HEK293 (cell line): Measurements from ENCODE around the gene DNAAF5.

Experiments
- CTCF ChIA-PET: fragments of 350-600 bp; formaldehyde crosslinking; extraction: SDS; loops from one replicate; lab custom pipeline; 2021; ENCODE audit warnings: antibody characterized with exemption; lab: Yijun Ruan, JAX
- POLR2A ChIA-PET: fragments of 300-600 bp; formaldehyde crosslinking; extraction: SDS; loops from one replicate; lab custom pipeline; 2020; ENCODE audit warnings: antibody characterized with exemption, inconsistent platforms; lab: Yijun Ruan, JAX
- H3K27ac ChIP-seq: fragments of 200-500 bp; sonication (Bioruptor generic); 2 replicates; pipeline ENCODE4 v1.5.1; 2014; ENCODE audit warnings: low read depth, low read length, control low read depth, inconsistent platforms; ENCODE audit errors: extremely low read depth
- H3K36me3 ChIP-seq, 2 experiments: fragments of 200-500 bp in 1 of 2; sonication (Bioruptor generic) in 1 of 2; 1 replicate in 1 of 2; 2 replicates in 1 of 2; pipeline ENCODE4 v1.5.1; 2014 to 2017; ENCODE audit warnings: inconsistent platforms in 2 of 2, low read length in 2 of 2; ENCODE audit not compliant: control insufficient read depth in 2 of 2, insufficient read depth in 1 of 2
- H3K4me1 ChIP-seq: fragments of 200-500 bp; sonication (Bioruptor generic); 2 replicates; pipeline ENCODE4 v1.5.1; 2014; ENCODE audit warnings: mild to moderate bottlenecking, low read length, inconsistent platforms; ENCODE audit not compliant: control insufficient read depth, insufficient read depth
- H3K4me3 ChIP-seq: 2 replicates; pipeline ENCODE4 v1.5.1; 2011; ENCODE audit warnings: low read depth, mild to moderate bottlenecking, control low read depth, low read length, moderate library complexity
- H3K9me3 ChIP-seq: fragments of 200-500 bp; sonication (Bioruptor generic); 2 replicates; pipeline ENCODE4 v1.5.1; 2014; ENCODE audit warnings: low read depth, low read length, inconsistent platforms; ENCODE audit not compliant: control insufficient read depth, insufficient read depth
- MEIS1 ChIP-seq: sonication (generic); formaldehyde crosslinking; IDR thresholded peaks from 2 replicates; pipeline ENCODE4 v1.8.1; 2022; ENCODE audit warnings: missing genetic modification reagents, mild to moderate bottlenecking, borderline replicate concordance
- PBX3 ChIP-seq: sonication (generic); formaldehyde crosslinking; IDR thresholded peaks from 2 replicates; pipeline ENCODE4 v1.8.1; 2022; ENCODE audit warnings: mild to moderate bottlenecking, moderate library complexity, missing genetic modification reagents
- ZBTB21 ChIP-seq: fragments of 450-650 bp; formaldehyde crosslinking; IDR thresholded peaks from 2 replicates; pipeline ENCODE4 v1.5.1; 2017; ENCODE audit warnings: missing biosample characterization, missing genetic modification characterization
- ZBTB8A ChIP-seq: fragments of 450-650 bp; formaldehyde crosslinking; IDR thresholded peaks from 2 replicates; pipeline ENCODE4 v1.5.1; 2016; ENCODE audit warnings: missing biosample characterization, missing genetic modification characterization
- ZFP41 ChIP-seq: fragments of 450-650 bp; formaldehyde crosslinking; IDR thresholded peaks from 2 replicates; pipeline ENCODE4 v1.5.1; 2016; ENCODE audit warnings: missing biosample characterization, missing genetic modification characterization, borderline replicate concordance
- ZNF174 ChIP-seq: fragments of 450-650 bp; formaldehyde crosslinking; IDR thresholded peaks from 2 replicates; pipeline ENCODE4 v1.5.0; 2017; ENCODE audit warnings: missing biosample characterization, mild to moderate bottlenecking, missing genetic modification characterization
- ZNF19 ChIP-seq: fragments of 450-650 bp; formaldehyde crosslinking; IDR thresholded peaks from 2 replicates; pipeline ENCODE4; 2016; ENCODE audit warnings: missing biosample characterization, missing genetic modification characterization, low read depth
- ZNF24 ChIP-seq: fragments of 450-650 bp; formaldehyde crosslinking; IDR thresholded peaks from 2 replicates; pipeline ENCODE4 v1.5.1; 2016; ENCODE audit warnings: missing biosample characterization, missing genetic modification characterization
- ZNF266 ChIP-seq: fragments of 450-650 bp; formaldehyde crosslinking; IDR thresholded peaks from 2 replicates; pipeline ENCODE4 v1.5.1; 2016; ENCODE audit warnings: missing biosample characterization, missing genetic modification characterization, low read depth
- ZNF354C ChIP-seq: fragments of 450-650 bp; formaldehyde crosslinking; IDR thresholded peaks from 2 replicates; pipeline ENCODE4 v1.5.1; 2016; ENCODE audit warnings: missing biosample characterization, missing genetic modification characterization, low read depth, borderline replicate concordance
- ZNF510 ChIP-seq: fragments of 450-650 bp; formaldehyde crosslinking; IDR thresholded peaks from 2 replicates; pipeline ENCODE4 v1.5.1; 2018; ENCODE audit warnings: mild to moderate bottlenecking, missing genetic modification characterization, missing biosample characterization; ENCODE audit not compliant: insufficient replicate concordance
- ZNF654 ChIP-seq: fragments of 450-650 bp; formaldehyde crosslinking; IDR thresholded peaks from 2 replicates; pipeline ENCODE4 v1.5.1; 2016; ENCODE audit warnings: low read depth, missing biosample characterization, missing genetic modification characterization
- ZNF701 ChIP-seq: fragments of 450-650 bp; formaldehyde crosslinking; IDR thresholded peaks from 2 replicates; pipeline ENCODE4 v1.5.1; 2016; ENCODE audit warnings: missing biosample characterization, missing genetic modification characterization
- ZNF747 ChIP-seq: fragments of 450-650 bp; formaldehyde crosslinking; IDR thresholded peaks from 2 replicates; pipeline ENCODE4 v1.5.1; 2016; ENCODE audit warnings: missing biosample characterization, missing genetic modification characterization
- ZNF768 ChIP-seq: fragments of 450-650 bp; formaldehyde crosslinking; IDR thresholded peaks from 2 replicates; pipeline ENCODE4 v1.5.1; 2018; ENCODE audit warnings: missing biosample characterization, mild to moderate bottlenecking, missing genetic modification characterization
- TF ChIP-seq, protein P1 (sequence below): fragments of 450-650 bp; formaldehyde crosslinking; IDR thresholded peaks from 2 replicates; pipeline ENCODE4 v1.5.1; 2016; ENCODE audit warnings: missing biosample characterization, missing genetic modification characterization
- TF ChIP-seq, protein P2 (sequence below): fragments of 450-650 bp; formaldehyde crosslinking; IDR thresholded peaks from 2 replicates; pipeline ENCODE4 v1.5.1; 2017; ENCODE audit warnings: missing biosample characterization, missing genetic modification characterization
- TF ChIP-seq, protein P3 (sequence below): fragments of 450-650 bp; formaldehyde crosslinking; IDR thresholded peaks from 2 replicates; pipeline ENCODE4 v1.5.1; 2016; ENCODE audit warnings: missing biosample characterization, missing genetic modification characterization

The DNAAF5 gene

GRCh38 chr7:747186-747585, 20.7 kb downstream of the DNAAF5 start:
- ChIA-PET POLR2A (no interaction called here), CTCF (no interaction called here)
- TF ChIP-seq ZNF654 (tag by site-specific recombination): no peak
- TF ChIP-seq ZNF24 (tag by site-specific recombination): no peak
- TF ChIP-seq, protein P1, sequence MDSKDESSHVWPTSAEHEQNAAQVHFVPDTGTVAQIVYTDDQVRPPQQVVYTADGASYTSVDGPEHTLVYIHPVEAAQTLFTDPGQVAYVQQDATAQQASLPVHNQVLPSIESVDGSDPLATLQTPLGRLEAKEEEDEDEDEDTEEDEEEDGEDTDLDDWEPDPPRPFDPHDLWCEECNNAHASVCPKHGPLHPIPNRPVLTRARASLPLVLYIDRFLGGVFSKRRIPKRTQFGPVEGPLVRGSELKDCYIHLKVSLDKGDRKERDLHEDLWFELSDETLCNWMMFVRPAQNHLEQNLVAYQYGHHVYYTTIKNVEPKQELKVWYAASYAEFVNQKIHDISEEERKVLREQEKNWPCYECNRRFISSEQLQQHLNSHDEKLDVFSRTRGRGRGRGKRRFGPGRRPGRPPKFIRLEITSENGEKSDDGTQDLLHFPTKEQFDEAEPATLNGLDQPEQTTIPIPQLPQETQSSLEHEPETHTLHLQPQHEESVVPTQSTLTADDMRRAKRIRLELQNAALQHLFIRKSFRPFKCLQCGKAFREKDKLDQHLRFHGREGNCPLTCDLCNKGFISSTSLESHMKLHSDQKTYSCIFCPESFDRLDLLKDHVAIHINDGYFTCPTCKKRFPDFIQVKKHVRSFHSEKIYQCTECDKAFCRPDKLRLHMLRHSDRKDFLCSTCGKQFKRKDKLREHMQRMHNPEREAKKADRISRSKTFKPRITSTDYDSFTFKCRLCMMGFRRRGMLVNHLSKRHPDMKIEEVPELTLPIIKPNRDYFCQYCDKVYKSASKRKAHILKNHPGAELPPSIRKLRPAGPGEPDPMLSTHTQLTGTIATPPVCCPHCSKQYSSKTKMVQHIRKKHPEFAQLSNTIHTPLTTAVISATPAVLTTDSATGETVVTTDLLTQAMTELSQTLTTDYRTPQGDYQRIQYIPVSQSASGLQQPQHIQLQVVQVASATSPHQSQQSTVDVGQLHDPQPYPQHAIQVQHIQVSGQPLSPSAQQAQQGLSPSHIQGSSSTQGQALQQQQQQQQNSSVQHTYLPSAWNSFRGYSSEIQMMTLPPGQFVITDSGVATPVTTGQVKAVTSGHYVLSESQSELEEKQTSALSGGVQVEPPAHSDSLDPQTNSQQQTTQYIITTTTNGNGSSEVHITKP (tag by site-specific recombination): no peak
- no peak for TF ChIP-seq ZNF354C (tag by site-specific recombination)
- TF ChIP-seq ZBTB8A (tag by site-specific recombination): no peak
- TF ChIP-seq ZBTB21 (tag by site-specific recombination): no peak
- TF ChIP-seq, protein P2, sequence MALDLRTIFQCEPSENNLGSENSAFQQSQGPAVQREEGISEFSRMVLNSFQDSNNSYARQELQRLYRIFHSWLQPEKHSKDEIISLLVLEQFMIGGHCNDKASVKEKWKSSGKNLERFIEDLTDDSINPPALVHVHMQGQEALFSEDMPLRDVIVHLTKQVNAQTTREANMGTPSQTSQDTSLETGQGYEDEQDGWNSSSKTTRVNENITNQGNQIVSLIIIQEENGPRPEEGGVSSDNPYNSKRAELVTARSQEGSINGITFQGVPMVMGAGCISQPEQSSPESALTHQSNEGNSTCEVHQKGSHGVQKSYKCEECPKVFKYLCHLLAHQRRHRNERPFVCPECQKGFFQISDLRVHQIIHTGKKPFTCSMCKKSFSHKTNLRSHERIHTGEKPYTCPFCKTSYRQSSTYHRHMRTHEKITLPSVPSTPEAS (tag by site-specific recombination): no peak
- no peak for TF ChIP-seq MEIS1
- TF ChIP-seq ZFP41 (tag by site-specific recombination): no peak
- TF ChIP-seq ZNF19 (tag by site-specific recombination): no peak
- no peak overlapping the region for H3K27ac ChIP-seq
- H3K4me1 ChIP-seq: no peaks in the 10 kb centered on the region
- H3K9me3 ChIP-seq: no peaks in the 10 kb centered on the region
- no peak overlapping the region for H3K4me3 ChIP-seq
- peaks cover 7 to 44% of the 10 kb centered on the region in 2 experiments; a peak in 2 of 3 replicates for H3K36me3 ChIP-seq

DNA sequence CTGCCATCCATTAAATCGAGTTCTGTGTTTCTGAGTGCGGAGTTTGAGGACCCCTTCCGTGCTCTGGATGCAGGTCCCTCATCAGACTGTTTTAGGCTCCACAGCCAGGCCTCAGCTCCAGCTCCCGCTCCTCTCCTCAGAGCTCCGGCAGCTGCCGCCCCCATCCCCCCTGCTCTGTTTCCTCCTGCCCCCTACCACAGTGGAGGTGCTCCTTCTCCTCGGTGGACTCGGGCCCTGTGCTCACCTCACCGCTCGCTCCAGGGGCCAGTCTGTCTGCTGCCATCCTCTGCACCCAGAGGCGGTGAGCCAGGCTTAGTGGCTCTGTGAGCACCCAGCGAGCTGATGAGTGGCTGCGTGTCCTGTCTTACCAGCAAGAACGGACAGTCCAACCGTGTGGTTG, 21.9 kb downstream of the DNAAF5 start:
- TF ChIP-seq ZNF266 (tag by site-specific recombination) (no peak), ZNF747 (tag by site-specific recombination) (no peak), ZNF701 (tag by site-specific recombination) (no peak), ZNF510 (tag by site-specific recombination) (no peak), ZNF768 (tag by site-specific recombination) (no peak), PBX3 (CRISPR knock-in tag) (no peak)
- TF ChIP-seq, all 188 proteins: peak for 0
- ChIA-PET CTCF (no interaction called here), POLR2A (no interaction called here)
- Histone ChIP-seq H3K4me3 (no peak overlapping the region), H3K27ac (no peak overlapping the region), H3K36me3 (peaks cover 2 to 43% of the 10 kb centered on the region in 2 experiments; a peak in 2 of 3 replicates), H3K4me1 (no peaks in the 10 kb centered on the region), H3K9me3 (no peaks in the 10 kb centered on the region)

DNA sequence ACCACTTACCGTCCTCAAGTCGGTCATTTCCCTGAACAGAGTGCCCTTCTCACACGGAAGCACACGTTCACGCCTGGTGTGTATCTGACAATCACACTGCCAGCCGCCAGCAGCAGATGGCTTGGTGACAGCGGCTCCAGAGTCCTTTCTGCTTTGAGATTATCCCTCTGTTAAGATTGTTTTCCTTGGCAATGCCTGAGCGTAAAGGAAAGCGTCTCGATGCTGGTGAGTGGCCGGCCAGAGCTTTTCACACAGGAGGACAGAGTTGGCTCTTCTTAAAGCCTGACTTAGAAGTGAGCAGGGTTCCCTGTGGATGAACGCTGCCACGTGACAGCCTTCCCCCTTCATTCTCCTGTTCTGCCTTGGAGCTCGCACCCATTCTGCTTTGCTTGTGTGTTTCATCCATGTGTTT, 22.6 kb downstream of the DNAAF5 start:
- CTCF ChIA-PET: interaction anchor here (0.6 kb wide), 2 partner anchors 204 to 416 kb away, joined by 3 read pairs; no protein-coding TSS in a partner anchor
- POLR2A ChIA-PET: no interaction called here
- Histone ChIP-seq H3K27ac (no peak overlapping the region), H3K4me1 (no peaks in the 10 kb centered on the region), H3K36me3 (peaks cover 0 to 50% of the 10 kb centered on the region in 2 experiments; a peak in 2 of 3 replicates), H3K9me3 (no peaks in the 10 kb centered on the region), H3K4me3 (no peak overlapping the region)
- no peak for TF ChIP-seq ZNF174 (tag by site-specific recombination)
- TF ChIP-seq, protein P3, sequence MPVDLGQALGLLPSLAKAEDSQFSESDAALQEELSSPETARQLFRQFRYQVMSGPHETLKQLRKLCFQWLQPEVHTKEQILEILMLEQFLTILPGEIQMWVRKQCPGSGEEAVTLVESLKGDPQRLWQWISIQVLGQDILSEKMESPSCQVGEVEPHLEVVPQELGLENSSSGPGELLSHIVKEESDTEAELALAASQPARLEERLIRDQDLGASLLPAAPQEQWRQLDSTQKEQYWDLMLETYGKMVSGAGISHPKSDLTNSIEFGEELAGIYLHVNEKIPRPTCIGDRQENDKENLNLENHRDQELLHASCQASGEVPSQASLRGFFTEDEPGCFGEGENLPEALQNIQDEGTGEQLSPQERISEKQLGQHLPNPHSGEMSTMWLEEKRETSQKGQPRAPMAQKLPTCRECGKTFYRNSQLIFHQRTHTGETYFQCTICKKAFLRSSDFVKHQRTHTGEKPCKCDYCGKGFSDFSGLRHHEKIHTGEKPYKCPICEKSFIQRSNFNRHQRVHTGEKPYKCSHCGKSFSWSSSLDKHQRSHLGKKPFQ (tag by site-specific recombination): peak; percentile 57; the same call in 1 of the 2 replicates
